ENCODE measurements around the gene SYNC. TPM values are rescaled to one million over a fixed set of nuclear protein-coding genes. Genes with fewer than 3 reads are reported as not detected.
A peak's percentile ranks its signal among the peaks of the same experiment; 100 is the strongest.

The SYNC gene
- total RNA-seq, 6 experiments from 2014 or later: 0.29 to 2.1 (median 0.44) TPM

- intact Hi-C loops (cut with DNase I): no loop called here
- no peak for ATAC-seq
- TF ChIP-seq, protein P1, sequence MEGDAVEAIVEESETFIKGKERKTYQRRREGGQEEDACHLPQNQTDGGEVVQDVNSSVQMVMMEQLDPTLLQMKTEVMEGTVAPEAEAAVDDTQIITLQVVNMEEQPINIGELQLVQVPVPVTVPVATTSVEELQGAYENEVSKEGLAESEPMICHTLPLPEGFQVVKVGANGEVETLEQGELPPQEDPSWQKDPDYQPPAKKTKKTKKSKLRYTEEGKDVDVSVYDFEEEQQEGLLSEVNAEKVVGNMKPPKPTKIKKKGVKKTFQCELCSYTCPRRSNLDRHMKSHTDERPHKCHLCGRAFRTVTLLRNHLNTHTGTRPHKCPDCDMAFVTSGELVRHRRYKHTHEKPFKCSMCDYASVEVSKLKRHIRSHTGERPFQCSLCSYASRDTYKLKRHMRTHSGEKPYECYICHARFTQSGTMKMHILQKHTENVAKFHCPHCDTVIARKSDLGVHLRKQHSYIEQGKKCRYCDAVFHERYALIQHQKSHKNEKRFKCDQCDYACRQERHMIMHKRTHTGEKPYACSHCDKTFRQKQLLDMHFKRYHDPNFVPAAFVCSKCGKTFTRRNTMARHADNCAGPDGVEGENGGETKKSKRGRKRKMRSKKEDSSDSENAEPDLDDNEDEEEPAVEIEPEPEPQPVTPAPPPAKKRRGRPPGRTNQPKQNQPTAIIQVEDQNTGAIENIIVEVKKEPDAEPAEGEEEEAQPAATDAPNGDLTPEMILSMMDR (IDR thresholded peaks at IDR 0.05): no peak
- TF ChIP-seq POLR2A (IDR thresholded peaks at IDR 0.05): no peak
- Histone ChIP-seq H3K27ac (no peak overlapping the region), H3K27me3 (no peaks in the 10 kb centered on the region), H3K9me3 (no peaks in the 10 kb centered on the region), H3K36me3 (no peaks in the 10 kb centered on the region), H3K4me1 (peaks cover 0 to 3% (median 0%) of the 10 kb centered on the region in 4 donors), H3K4me3 (no peak overlapping the region)
- no peak for DNase-seq
- 100% methylated on average over 1 of the region's 1 CpG for WGBS (ENCODE audit: insufficient coverage, low coverage, low lambda C conversion rate, missing lambda C conversion rate)
Measured at GRCh38 chr1:32727876-32728275, 25.3 kb upstream of the SYNC start.

DNA sequence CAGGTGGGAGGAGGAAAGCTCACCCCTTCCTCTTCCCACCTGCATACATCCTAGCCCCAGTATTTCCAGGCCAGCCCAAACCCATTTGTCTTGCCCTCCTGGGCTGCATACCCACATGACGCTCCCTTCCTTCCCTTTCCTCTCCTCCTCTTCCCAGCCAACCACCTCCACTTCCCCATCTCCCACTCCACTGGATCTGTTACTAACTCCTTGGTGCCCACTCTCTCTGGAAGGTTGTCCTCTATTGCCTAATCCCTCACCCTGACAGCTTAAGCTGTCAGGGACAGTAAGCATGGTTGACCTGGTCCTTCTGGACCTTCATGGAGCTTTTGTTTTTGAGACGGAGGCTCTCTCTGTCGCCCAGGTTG, 23.0 kb upstream of the SYNC start:
- intact Hi-C loops (cut with DNase I): no loop called here
- no peaks in the 10 kb centered on the region for H3K9me3 ChIP-seq
- no peaks in the 10 kb centered on the region for H3K27me3 ChIP-seq
- ATAC-seq: no peak
- 87% methylated on average over 3 of the region's 3 CpGs for WGBS (ENCODE audit: insufficient coverage, low coverage, low lambda C conversion rate, missing lambda C conversion rate)
- no peak overlapping the region for H3K27ac ChIP-seq
- H3K4me3 ChIP-seq: no peak overlapping the region
- H3K36me3 ChIP-seq: no peaks in the 10 kb centered on the region
- no peak for DNase-seq
- no peak for TF ChIP-seq POLR2A (IDR thresholded peaks at IDR 0.05)
- peaks cover 0 to 3% (median 0%) of the 10 kb centered on the region in 4 donors for H3K4me1 ChIP-seq

- peak in 1 of 3 donors; percentile 35 for DNase-seq
Measured at GRCh38 chr1:32724678-32725614, 22.4 kb upstream of the SYNC start.

DNA sequence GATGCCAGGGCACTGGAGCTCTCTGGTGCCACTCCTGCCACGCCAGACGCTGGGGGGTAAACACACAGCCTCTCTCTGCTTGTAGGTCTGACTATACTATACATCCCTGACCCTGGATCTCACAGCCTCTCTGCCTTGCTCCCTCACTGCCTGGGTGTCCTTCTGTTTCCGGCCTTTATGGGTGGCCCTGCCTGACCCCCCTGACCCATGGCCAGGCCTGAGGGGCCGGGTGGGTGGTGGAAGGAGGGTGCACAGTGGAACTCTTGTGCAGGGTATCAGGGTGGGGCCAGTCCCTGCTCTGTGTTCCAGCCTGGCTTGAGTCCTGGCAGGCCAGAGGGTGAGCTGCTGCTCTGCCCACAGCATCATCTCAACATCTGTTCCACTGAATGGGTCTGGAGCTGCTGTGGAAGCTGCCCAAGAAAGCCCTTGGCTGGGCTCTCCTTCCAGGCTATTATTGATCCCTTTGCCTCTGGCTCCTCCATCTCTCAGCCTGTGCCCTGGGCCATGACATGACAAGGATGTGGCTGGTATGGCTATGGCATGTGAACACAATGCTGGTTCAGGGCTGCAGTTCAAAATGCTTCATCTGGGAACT, 17.2 kb upstream of the SYNC start:
- no peaks in the 10 kb centered on the region for H3K36me3 ChIP-seq
- no peak for ATAC-seq
- no peaks in the 10 kb centered on the region for H3K9me3 ChIP-seq
- WGBS (ENCODE audit: insufficient coverage, low coverage, low lambda C conversion rate, missing lambda C conversion rate): no CpG with 5 or more reads among the region's 4 CpGs
- TF ChIP-seq POLR2A (IDR thresholded peaks at IDR 0.05): no peak
- TF ChIP-seq, protein P1 (IDR thresholded peaks at IDR 0.05): no peak
- H3K27me3 ChIP-seq: no peaks in the 10 kb centered on the region
- no peak for DNase-seq
- intact Hi-C loops (cut with DNase I): no loop called here
- H3K27ac ChIP-seq: no peak overlapping the region
- no peak overlapping the region for H3K4me3 ChIP-seq
- H3K4me1 ChIP-seq: peaks cover 0 to 4% (median 0%) of the 10 kb centered on the region in 4 donors

More at GRCh38 chr1:32724678-32725614, 22.4 kb upstream of the SYNC start:
- Histone ChIP-seq H3K4me1 (peaks cover 0 to 3% (median 0%) of the 10 kb centered on the region in 4 donors), H3K9me3 (no peaks in the 10 kb centered on the region), H3K27ac (no peak overlapping the region), H3K36me3 (no peaks in the 10 kb centered on the region), H3K27me3 (no peaks in the 10 kb centered on the region), H3K4me3 (no peak overlapping the region)
- no peak for TF ChIP-seq POLR2A (IDR thresholded peaks at IDR 0.05)
- TF ChIP-seq, protein P1 (IDR thresholded peaks at IDR 0.05): no peak
- intact Hi-C loops (cut with DNase I): no loop called here
- ATAC-seq: peak; percentile 38 to 72 (median 50)
- 48% methylated on average over 4 of the region's 14 CpGs for WGBS (ENCODE audit: insufficient coverage, low coverage, low lambda C conversion rate, missing lambda C conversion rate)

DNA sequence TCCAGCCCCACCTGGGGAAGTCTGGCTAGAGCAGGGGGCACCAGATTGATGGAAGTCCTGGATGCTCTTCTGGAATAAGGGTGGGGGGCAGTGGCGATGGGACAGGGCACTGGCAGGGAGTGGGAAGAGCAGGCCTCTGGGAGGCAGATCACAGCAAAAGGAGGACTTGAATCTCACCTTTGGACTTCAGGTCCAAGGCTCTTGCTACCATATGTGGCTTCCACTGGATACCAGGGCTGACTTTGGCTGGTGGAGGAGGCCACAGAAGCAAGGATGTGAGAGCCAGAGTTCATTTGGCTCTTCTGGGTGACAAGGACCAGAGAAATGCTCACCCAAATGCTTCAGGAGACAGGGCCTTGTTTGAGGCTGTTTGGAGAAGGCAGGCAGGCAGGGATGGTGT, 16.0 kb upstream of the SYNC start:
- Histone ChIP-seq H3K36me3 (no peaks in the 10 kb centered on the region), H3K4me3 (no peak overlapping the region), H3K27ac (no peak overlapping the region), H3K27me3 (no peaks in the 10 kb centered on the region), H3K9me3 (no peaks in the 10 kb centered on the region), H3K4me1 (peaks cover 0 to 4% (median 0%) of the 10 kb centered on the region in 4 donors)
- WGBS (ENCODE audit: insufficient coverage, low coverage, low lambda C conversion rate, missing lambda C conversion rate): 100% methylated on average over 1 of the region's 1 CpG
- DNase-seq: no peak
- TF ChIP-seq, protein P1 (IDR thresholded peaks at IDR 0.05): no peak
- TF ChIP-seq POLR2A (IDR thresholded peaks at IDR 0.05): no peak
- intact Hi-C loops (cut with DNase I): no loop called here
- no peak for ATAC-seq

All from right lobe of liver (tissue), 6 donors.